ENCODE results near the gene SDSL. TPM values are rescaled to one million over a fixed set of nuclear protein-coding genes. Genes with fewer than 3 reads are reported as not detected.

SDSL gene
- total and polyA plus RNA-seq, 2 of the 13 experiments (the other 11 are each of a cell fraction or from before 2014, with no cell fraction given): 1.2 to 1.7 TPM

DNA sequence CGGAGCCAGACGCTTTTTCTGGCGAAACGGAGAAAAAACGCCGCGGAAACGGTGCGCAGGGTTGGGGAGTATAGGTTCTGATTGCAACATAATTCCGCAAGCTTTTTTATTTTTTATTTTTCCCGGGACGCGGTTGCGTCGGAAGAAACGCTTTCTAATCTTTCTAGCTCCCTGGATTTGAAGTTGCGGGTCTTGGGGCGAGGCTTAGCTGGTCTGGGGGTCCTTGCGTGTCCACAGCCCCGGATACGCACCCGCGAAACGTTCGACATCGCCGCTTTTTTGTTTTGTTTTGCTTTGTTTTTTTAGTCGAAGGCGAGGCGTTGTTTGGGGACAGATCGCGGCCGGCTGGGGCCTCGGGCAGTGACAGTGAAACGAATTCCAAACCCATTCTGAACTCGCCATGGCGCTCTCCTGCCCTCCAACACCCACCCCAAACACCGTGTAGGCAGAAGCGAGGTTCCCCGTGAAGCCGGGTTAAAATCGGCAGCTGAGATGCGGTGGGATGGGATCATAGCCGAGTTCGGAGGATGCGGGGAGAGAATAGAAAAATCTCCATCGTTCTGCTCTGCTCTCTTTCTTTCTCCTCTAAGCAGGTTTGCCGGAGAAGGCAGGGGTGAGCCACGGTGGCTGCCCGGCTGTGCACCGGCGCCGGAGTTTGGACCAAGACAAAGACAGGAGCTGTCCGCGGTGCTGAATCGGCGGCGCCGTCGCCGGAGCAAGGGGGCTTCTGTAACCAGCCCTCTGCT is 57.6 kb downstream of the SDSL start (continued):
- TF ChIP-seq, protein P1, sequence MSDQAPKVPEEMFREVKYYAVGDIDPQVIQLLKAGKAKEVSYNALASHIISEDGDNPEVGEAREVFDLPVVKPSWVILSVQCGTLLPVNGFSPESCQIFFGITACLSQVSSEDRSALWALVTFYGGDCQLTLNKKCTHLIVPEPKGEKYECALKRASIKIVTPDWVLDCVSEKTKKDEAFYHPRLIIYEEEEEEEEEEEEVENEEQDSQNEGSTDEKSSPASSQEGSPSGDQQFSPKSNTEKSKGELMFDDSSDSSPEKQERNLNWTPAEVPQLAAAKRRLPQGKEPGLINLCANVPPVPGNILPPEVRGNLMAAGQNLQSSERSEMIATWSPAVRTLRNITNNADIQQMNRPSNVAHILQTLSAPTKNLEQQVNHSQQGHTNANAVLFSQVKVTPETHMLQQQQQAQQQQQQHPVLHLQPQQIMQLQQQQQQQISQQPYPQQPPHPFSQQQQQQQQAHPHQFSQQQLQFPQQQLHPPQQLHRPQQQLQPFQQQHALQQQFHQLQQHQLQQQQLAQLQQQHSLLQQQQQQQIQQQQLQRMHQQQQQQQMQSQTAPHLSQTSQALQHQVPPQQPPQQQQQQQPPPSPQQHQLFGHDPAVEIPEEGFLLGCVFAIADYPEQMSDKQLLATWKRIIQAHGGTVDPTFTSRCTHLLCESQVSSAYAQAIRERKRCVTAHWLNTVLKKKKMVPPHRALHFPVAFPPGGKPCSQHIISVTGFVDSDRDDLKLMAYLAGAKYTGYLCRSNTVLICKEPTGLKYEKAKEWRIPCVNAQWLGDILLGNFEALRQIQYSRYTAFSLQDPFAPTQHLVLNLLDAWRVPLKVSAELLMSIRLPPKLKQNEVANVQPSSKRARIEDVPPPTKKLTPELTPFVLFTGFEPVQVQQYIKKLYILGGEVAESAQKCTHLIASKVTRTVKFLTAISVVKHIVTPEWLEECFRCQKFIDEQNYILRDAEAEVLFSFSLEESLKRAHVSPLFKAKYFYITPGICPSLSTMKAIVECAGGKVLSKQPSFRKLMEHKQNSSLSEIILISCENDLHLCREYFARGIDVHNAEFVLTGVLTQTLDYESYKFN (CRISPR knock-in tag; conservative IDR thresholded peaks at IDR 0.05): no peak
- TF ChIP-seq ZNF33B (CRISPR knock-in tag; IDR thresholded peaks at IDR 0.05) (no peak), KDM5B (CRISPR knock-in tag; IDR thresholded peaks at IDR 0.05; ENCODE audit: borderline replicate concordance) (0 out of 2 replicates have a peak, but pooled peaks have one; percentile 32), ARNTL (CRISPR knock-in tag; IDR thresholded peaks at IDR 0.05) (no peak), ZSCAN12 (CRISPR knock-in tag; IDR thresholded peaks at IDR 0.05) (peak; percentile 94), TGIF2 (CRISPR knock-in tag; IDR thresholded peaks at IDR 0.05) (no peak), SETDB1 (CRISPR knock-in tag; IDR thresholded peaks at IDR 0.05; ENCODE audit: borderline replicate concordance) (no peak), MAZ (IDR thresholded peaks at IDR 0.05; ENCODE audit: borderline replicate concordance, low read depth, low read length) (no peak), MAZ (CRISPR knock-in tag; IDR thresholded peaks at IDR 0.05; ENCODE audit: low read depth) (no peak), XRCC5 (optimal IDR thresholded peaks at IDR 0.05; ENCODE audit: low read length) (peak; percentile 26), CBX2 (IDR thresholded peaks at IDR 0.05; ENCODE audit: low read depth, low read length) (no peak), CBX2 (CRISPR knock-in tag; IDR thresholded peaks at IDR 0.05; ENCODE audit: low read depth) (no peak), ETV6 (CRISPR knock-in tag; conservative IDR thresholded peaks at IDR 0.05) (peak; percentile 86; the same call in 1 of the 2 replicates), ZNF616 (CRISPR knock-in tag; IDR thresholded peaks at IDR 0.05; ENCODE audit: low read depth) (no peak), ZNF780A (CRISPR knock-in tag; IDR thresholded peaks at IDR 0.05) (no peak), MAF1 (CRISPR knock-in tag; IDR thresholded peaks at IDR 0.05; ENCODE audit: borderline replicate concordance) (no peak), MIXL1 (CRISPR knock-in tag; IDR thresholded peaks at IDR 0.05) (0 out of 2 replicates have a peak, but pooled peaks have one; percentile 39), MZF1 (CRISPR knock-in tag; IDR thresholded peaks at IDR 0.05; ENCODE audit: borderline replicate concordance) (no peak), RNF2 (conservative IDR thresholded peaks at IDR 0.05; ENCODE audit: low read depth) (no peak), ZEB1 (IDR thresholded peaks at IDR 0.05; ENCODE audit: insufficient replicate concordance, low read depth) (no peak), HNRNPH1 (optimal IDR thresholded peaks at IDR 0.05; ENCODE audit: low read depth, low read length) (no peak), RAD21 (CRISPR knock-in tag; IDR thresholded peaks at IDR 0.05) (no peak), SIN3B (IDR thresholded peaks at IDR 0.05; ENCODE audit: low read length) (no peak)
- TF ChIP-seq, protein P2, sequence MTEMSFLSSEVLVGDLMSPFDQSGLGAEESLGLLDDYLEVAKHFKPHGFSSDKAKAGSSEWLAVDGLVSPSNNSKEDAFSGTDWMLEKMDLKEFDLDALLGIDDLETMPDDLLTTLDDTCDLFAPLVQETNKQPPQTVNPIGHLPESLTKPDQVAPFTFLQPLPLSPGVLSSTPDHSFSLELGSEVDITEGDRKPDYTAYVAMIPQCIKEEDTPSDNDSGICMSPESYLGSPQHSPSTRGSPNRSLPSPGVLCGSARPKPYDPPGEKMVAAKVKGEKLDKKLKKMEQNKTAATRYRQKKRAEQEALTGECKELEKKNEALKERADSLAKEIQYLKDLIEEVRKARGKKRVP (CRISPR knock-in tag; IDR thresholded peaks at IDR 0.05): no peak
- TF ChIP-seq, protein P3, sequence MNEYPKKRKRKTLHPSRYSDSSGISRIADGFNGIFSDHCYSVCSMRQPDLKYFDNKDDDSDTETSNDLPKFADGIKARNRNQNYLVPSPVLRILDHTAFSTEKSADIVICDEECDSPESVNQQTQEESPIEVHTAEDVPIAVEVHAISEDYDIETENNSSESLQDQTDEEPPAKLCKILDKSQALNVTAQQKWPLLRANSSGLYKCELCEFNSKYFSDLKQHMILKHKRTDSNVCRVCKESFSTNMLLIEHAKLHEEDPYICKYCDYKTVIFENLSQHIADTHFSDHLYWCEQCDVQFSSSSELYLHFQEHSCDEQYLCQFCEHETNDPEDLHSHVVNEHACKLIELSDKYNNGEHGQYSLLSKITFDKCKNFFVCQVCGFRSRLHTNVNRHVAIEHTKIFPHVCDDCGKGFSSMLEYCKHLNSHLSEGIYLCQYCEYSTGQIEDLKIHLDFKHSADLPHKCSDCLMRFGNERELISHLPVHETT (CRISPR knock-in tag; conservative IDR thresholded peaks at IDR 0.05): no peak
- TF ChIP-seq, protein P4, sequence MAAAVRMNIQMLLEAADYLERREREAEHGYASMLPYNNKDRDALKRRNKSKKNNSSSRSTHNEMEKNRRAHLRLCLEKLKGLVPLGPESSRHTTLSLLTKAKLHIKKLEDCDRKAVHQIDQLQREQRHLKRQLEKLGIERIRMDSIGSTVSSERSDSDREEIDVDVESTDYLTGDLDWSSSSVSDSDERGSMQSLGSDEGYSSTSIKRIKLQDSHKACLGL (CRISPR knock-in tag; IDR thresholded peaks at IDR 0.05): no peak
